CD4-positive, alpha-beta T cell treated with Interleukin-12 subunit alpha and Interleukin-12 subunit beta, for 1 hour (primary cell): Measurements from ENCODE around the gene SPDYE6.
"Not testable (repeated sequence)": the region's sequence is repeated elsewhere in the genome, so short reads cannot be mapped to it uniquely, and the experiment has no call there.

Experiments
- DNase-seq: peaks from one replicate; pipeline ENCODE4 v3.0.0-alpha.2; 2020

Gene SPDYE6

DNA sequence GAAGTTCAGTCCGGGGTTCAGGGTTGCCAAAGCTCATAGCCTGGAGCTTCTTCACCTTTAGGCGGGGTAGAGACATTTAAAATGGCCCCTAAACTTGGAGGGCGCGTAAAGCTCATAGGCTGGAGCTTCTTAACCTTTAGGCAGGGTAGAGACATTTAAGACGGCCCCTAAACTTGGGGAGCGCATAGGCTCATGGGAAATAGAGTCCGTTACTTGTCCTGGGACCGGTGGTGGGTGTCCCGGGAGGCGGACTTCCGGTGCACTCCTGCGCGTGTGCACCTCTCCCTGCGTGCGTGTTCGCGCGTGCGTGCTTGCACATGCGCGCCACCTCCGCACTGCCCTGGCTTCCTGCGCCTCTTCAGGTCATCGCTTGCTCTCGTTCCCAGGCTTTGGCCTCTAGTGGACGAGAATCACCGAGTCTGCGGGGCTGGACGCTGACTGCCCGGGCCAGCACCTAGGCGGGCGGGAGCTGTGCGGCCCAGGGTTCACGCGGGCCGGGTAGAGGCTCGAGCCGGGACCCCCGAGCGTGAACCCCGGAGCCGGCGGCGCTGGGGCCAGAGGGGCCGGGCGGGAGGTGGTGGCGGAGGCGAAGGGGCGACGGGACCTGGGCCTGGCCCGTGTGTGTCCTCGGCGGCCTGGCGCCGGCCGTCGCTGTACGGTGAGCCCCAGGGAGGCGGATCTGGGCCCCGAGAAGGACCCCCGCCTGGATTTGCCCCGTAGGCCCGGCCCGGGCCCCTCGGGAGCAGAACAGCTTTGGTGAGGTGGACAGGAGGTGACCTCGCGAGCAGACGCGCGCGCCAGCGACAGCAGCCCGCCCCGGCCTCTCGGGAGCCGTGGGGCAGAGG is 7.5 kb upstream of the SPDYE6 start:
- peak; percentile 97 for DNase-seq

DNA sequence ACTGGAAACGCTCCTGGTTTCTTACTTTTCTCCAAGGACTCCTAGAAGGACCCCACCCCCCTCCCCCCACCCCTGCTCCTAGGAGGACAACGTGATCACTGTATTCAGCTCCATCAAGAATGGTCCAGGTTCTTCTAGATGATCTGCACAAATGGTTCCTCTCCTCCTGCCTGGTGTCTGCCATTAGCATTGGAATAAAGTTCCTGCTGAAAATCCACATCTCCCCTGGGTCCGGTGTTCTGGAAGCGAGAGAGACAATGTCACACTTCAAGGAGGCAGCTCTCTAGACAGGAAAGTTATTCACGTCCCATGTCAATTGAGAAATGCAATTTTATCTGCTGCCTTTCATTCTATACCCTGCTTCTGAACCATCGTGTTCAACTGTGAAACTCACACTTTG is 9.3 kb downstream of the SPDYE6 start:
- DNase-seq = not testable (repeated sequence)

DNA sequence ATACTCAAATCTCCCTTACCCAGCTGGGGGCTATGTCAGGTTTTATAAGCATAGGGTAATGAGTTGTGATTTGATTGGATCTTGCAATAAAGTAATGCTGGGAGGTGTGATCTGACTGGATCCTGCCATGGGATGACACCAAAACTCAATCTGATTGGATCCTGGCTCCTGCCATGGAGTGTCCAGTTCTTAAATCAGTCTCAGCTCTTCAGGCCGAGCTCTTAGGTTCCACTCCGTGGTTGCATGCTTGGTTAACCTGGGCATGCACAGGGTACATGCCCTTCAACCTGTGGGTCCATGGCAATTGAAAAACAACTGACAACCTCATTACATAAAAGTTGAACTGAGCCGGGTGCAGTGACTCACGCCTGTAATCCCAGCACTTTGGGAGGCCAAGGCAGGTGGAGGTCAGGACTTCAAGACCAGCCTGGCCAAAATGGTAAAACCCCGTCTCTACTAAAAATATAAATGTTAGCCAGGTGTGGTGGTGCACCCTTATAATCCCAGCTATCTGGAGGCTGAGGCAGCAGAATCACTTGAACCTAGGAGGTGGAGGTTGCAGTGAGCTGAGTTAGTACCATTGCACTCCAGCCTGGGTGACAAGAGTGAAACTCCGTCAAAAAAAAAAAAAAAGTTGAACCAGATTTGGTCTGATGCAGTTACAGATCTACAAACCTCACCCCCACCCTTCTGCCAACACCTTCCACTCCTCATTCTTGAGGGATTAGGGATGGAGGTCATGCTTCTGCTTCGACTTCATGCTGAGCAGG is 15.5 kb downstream of the SPDYE6 start:
- not testable (repeated sequence) for DNase-seq

DNA sequence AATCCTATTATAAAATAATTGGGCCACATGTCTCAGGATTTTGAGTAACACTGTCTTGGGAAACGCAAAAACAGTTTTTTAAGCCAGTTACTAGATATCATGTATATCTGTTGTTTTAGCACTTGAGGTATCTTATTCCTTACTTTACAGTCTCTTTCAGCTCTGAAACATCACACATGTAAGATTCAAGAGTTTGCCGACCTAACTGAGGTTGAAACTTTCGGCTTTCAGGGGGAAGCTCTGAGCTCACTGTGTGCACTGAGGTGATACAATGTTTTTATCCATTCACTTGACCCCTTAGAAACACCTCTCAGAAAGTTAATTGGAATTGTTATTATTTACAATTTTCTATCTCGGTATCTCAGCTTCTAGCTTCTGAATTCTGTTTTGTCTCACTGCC is 18.8 kb downstream of the SPDYE6 start:
- not testable (repeated sequence) for DNase-seq

DNA sequence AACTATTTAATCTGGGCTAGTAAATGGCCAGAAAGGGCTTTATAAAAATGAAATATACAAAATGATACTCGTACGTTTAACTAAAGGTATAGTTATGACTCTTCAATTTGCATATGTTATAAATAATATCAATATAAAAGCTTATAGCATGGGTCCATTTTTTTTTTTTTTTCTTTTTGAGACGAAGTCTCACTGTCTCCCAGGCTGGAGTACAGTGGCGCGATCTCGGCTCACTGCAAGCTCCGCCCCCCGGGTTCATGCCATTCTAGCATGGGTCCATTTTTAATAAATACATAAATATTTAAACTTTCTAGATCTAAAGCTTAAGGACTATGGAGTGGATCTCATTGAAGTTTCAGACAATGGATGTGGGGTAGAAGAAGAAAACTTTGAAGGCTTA is 19.2 kb downstream of the SPDYE6 start:
- not testable (repeated sequence) for DNase-seq

DNA sequence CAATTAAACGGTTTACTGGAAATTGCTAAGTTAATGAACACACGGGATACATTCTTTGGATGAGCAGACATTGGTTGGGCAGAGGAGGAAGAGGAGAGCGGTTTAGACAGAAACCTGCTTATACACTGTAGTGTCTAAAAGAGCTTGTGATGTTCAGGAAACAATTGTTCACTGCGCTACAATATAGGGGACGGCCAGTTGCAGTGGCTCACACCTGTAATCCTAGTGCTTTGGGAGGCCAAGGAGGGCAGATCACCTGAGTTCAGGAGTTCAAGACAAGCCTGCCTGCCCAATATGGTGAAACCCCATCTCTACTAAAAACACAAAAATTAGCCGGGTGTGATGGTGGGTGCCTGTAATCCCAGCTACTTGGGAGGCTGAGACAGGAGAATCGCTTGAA is 20.7 kb downstream of the SPDYE6 start:
- not testable (repeated sequence) for DNase-seq

DNA sequence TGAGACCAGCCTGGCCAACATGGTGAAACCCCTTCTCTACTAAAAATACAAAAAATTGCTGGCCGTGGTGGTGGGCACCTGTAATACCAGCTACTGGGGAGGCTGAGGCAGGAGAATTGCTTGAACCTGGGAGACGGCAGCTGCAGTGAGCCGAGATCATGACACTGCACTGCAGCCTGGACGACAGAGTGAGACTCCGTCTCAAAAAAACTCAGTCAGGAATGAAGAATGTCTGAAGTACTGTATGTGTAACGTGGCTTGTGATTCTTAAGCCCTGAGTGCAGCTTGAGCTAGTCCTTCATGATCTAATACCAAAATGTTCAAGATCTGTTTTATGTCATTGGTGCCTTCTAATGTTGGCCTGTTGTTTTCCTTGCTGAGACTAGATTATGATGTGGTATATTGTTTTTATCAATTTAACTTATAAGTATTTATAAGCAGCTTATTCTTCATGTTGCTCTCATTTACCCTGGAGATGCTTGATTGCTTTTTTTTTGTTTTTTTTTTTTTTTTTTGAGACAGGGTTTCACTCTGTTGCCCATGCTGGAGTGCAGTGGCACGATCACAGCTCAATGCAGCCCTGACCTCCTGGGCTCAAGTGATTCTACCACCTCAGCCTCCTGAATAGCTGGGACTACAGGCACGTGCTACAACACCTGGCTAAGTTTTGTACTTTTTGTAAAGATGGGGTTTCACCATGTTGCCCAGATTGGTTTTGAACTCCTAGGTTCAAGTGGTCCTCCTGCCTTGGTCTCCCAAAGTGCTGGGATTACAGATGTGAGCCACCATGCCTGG is 25.4 kb downstream of the SPDYE6 start:
- DNase-seq = not testable (repeated sequence)

DNA sequence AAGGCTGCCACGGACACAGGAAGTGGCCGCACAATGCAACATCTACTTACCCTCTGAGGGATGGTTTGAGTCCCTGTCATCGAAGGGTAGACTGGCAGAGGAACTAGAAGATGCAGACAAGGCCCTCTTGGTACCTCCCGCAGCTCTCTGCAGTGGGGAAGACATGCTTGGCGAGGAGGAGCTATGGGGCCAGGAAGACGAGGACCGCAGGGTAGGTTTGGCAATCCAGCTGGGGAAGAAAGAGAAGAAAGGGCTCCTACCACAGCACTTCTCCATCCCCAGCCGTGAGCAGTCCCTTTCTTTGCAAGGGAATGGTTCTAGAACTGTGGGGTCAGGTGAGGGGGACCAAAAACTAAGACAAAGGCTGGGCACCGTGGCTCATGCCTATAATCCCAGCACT is 26.9 kb downstream of the SPDYE6 start:
- DNase-seq = not testable (repeated sequence)

DNA sequence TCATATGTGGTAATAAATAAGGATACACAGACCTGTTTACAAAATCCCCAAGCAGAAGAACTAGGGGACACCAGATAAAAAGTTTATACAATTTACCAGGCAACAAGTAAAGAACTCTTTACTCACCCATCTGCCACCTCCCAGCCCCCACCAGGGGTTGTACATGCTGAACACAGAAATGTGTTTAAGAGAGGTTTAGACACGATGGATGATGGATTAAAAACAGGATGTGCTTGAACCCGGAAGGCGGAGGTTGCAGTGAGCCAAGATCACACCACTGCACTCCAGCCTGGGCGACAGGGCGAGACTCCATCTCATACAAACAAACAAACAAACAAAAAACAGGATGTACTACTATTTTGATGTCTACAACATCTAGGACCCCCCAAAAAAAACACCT is 27.4 kb downstream of the SPDYE6 start:
- not testable (repeated sequence) for DNase-seq

DNA sequence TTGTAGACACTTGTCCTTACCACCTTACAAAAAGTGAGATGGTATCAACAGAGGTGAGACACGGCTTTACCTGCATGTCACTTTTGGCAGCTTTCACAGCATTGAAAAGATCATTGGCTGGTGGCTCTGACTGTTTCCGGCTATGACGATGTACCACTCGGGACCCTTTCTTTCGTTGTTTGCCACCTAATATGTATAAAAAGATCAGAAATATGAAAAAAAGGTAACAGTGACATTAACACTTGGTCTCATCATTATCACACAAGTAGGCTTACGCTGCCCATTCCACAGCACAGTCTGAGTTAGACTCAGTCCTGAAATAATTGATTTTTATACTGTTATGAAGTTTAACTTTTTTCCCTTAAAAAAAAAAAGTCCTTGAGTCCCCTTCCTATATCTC is 29.1 kb downstream of the SPDYE6 start:
- not testable (repeated sequence) for DNase-seq

DNA sequence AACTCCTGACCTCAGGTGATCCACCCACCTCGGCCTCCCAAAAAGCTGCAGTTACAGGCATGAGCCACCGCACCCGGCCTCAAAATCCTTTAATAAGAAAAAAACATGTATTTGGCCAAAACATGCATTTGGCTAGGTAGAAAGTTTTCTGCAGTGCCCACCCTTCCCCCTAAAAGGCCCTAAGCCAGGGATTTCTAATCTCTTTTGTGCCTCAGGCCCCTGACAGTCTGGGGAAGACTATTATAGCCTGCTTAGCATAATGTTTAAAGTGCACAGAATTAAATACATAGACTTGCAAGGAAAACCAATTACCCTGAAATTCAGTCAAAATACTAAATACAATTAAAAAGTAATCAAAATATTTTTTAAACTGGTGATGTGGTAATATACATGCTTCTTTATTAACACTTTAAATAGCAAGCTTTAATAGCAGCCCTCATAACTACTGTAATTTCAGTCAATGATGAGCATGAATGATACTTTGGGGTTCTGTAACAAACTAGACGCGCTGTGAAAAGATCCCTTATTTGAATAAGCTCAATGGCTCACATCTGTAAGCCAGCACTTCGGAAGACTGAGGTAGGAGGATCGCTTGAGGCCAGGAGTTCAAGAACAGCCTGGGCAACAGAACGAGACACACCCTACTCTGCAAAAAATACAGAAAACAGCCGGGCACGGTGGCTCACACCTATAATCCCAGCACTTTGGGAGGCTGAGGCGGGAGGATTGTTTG is 29.9 kb downstream of the SPDYE6 start:
- DNase-seq = no peak

DNA sequence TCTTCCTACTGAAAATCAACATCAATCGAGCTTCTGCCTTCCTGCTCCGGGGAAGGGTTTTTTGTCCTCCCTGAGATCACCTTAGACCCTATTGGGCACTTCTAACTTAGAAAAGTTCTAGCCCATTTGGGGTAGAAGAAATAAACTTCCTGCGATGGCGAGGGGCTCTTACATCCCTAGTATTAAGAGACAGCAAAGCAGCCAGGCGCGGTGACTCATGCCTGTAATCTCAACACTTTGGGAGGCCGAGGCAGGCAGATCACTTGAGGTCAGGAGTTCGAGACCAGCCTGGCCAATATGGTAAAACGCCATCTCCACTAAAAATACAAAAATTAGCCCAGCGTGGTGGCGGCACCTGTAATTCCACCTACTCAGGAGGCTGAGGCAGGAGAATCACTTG is 31.1 kb downstream of the SPDYE6 start:
- not testable (repeated sequence) for DNase-seq

DNA sequence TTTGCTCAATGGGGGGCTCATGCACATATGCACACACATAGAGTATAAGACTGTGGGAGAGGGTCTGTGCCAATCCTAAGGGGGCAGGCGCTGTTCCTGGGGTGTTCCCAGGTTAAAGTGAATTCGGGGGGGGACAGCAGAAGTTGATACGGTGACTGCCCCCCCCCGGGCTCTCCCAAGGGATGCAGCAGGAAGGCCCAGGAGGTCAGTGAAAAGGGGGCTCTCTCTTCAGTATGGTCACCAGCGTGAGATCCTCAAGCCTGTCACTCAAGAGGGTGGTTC is 32.4 kb downstream of the SPDYE6 start:
- DNase-seq = no peak

DNA sequence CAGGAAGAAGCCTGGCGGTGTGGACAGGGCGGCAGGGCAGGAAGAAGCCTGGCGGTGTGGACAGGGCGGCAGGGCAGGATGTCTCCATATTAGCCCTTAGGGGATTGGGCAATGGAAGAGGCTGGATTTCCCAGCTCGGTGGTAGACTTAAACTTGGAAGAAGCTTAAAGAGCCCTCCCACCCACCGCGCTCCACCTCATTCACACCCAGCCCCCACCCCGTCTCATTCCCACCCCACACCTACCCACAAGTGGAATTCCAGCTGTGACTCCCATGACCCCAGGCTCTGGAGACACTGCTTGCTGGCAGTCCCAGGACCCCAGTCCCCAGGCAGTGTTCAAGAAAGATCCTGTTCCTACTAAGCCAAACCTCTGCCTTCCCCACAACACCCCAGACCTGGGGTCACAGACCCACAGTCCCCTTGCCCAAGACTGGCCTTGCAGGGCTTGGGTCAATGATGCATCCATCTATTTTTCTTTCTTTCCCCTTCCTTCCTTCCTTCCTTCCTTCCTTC is 34.0 kb downstream of the SPDYE6 start:
- DNase-seq = no peak

DNA sequence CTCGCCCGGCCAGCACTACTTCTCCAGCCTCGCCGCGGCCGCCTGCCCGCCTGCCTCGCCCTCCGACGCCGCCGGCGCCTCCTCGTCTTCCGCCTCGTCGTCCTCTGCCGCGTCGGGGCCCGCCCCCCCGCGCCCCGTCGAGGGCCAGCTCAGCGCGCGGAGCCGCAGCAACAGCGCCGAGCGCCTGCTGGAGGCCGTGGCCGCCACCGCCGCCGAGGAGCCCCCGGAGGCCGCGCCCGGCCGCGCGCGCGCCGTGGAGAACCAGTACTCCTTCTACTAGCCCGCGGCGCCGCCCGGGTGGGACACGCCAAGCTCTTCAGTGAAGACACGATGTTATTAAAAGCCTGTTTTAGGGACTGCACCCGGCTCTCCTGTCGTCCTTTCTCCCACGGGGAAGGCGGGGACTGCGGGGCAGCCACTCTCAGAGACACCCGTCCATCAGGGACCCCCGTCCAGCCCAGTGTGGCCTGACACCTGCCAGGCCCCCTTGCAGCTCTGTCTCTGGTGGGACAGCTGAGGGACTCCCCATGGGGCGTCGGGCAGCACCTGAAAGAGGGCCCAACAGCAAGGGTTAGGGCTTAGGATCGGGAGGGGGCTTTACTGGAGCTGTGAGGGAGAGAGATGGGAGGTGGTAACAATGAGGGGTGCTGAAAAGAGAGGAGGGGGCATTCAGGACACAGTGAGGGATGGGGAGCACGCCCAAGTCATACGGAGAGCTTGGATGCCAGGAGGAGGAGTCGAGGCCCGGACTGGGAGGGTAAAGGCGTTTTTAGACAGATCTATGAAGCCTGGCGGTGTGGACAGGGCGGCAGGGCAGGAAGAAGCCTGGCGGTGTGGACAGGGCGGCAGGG is 34.7 kb downstream of the SPDYE6 start:
- peak; percentile 15 for DNase-seq

DNA sequence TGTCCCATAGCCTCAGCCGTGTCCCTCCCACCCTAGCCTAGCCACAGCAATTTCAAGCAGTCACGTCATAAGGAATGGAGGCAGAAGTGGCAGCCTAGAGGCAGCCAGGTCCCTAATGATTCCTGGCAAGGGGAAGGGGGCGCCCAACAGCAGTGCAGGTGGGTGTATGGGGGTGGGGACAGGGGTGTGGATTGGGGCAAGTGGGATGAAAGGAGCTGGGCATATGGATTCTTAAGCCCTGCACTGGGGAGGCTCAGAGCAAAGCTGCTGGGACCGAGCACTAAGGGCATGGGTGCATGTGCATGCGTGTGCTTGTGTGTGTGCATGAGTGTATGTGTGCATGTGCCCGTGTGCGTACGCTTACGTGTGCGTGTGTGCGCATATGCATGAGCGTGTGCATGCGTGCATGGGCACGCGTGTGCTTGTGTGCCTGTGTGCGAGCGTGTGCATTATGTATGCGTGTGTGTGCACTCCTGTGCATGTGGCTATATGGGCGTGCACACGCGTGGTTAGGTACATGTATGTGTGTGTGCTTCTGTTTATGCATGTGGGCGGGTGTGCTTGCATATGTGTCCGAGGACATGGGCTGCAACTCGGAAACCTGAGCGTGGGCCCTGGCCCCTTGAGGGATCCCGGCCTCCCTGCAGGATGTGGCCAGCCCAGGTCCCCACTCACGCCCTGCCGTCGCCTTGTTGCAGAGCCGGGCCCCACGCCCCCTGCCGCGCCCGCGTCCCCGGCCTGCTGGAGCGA is 35.5 kb downstream of the SPDYE6 start:
- no peak for DNase-seq

DNA sequence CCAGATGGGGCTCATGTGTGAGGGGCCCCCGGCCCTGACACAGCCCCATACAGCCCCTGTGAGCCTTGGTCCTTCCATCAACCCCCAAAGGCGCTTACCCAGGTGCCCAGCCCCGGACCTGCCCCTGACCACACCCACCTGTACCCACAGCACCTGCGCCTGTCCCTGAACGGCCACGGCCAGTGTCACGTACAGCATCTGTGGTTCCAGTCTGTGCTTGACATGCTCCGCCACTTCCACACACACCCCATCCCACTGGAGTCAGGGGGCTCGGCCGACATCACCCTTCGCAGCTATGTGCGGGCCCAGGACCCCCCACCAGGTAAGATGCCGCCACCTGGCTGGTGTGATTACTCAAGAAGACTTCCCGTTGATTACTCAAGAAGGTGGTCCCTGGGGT is 36.1 kb downstream of the SPDYE6 start:
- no peak for DNase-seq

DNA sequence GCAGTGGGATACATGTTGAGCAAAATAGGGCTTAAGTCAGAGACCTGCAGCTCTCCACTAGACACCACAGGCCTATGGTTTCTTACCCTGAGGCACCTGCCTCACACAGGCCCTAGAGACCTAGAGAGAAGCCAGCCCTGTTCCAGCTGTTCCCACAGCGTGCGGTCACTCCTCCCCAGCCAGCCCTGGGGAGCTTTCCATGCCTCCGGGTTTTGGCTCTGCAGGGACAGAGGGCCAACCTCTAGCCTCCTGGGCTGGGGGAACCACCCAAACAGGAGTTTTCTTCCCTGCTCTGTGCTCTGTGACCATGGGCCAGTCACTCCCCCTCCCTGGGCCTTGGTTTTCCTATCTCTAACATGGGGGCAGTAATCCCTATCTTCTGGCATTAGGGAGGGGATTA is 36.6 kb downstream of the SPDYE6 start:
- DNase-seq = no peak

DNA sequence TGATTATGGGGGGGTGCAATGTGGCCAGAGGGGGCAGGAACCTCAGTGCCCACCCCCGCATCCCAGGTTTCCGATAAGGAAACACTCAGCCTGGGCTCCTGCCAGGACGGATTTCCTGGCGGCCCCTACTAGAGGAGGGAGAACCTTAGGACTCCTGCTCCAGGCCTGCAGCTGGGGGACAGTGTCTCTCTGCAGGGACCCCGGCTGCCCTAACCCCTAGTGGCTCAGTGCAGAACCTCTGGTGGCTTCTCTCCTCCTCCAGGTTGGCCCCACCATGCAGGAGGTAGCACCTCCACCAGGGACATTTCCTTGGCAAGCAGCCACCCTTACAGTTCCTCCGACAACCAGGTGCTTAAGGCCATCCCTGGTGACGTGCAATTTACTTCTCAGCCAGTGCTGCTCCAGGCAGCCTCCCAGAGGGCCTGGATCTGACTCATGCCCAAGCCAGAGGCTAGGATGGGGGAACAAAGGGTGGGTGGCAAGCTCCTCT is 37.7 kb downstream of the SPDYE6 start:
- no peak for DNase-seq

DNA sequence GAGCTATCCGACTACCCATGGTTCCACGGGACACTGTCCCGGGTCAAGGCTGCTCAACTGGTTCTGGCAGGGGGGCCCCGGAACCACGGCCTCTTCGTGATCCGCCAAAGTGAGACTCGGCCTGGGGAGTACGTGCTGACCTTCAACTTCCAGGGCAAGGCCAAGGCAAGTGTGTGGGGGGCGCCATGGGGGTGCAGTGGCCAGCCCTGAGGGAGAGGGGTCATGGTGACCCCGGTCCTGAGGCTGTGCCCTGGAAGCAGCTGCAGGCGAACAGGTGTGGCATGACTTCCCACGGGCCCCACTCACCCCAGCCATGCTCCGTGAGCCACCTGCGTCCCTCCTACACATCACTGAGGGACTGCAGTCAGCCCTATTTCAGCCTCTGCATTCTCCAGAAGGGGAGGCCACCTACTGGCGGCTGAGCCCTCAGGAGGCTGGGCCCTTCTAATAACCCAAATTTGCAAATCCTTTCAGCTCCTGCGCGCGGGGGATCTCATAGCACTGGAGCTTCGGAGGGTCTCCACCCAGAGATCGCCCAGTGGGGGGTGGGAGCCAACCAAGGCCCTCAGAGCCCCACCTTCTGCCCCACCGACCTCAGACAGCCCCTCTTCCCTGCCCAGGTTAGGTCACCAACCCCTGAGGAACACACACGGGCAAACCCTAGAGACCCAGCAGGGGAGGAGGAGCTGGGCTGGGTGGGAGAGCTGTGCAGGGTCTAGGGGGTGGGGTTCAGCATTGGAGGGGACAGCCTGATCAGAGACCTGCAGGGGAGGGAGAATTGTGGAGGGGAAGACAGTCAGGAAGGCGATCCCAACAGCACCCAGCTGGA is 38.8 kb downstream of the SPDYE6 start:
- no peak for DNase-seq
